ENCODE data around the gene RRP1B. TPM values are rescaled to one million over a fixed set of nuclear protein-coding genes. Genes with fewer than 3 reads are reported as not detected.

RRP1B gene
- total and polyA plus RNA-seq, 2 of the 13 experiments (the other 11 are each of a cell fraction or from before 2014, with no cell fraction given) = 16.3 to 46.2 TPM

- TF ChIP-seq, protein P1, sequence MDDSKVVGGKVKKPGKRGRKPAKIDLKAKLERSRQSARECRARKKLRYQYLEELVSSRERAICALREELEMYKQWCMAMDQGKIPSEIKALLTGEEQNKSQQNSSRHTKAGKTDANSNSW (CRISPR knock-in tag; IDR thresholded peaks at IDR 0.05; ENCODE audit: borderline replicate concordance) = no peak
- TF ChIP-seq SIX4 (CRISPR knock-in tag; IDR thresholded peaks at IDR 0.05) = no peak
- TF ChIP-seq FOXA3 (CRISPR knock-in tag; IDR thresholded peaks at IDR 0.05) = no peak
- TF ChIP-seq MIER3 (CRISPR knock-in tag; IDR thresholded peaks at IDR 0.05; ENCODE audit: borderline replicate concordance) = no peak
- TF ChIP-seq CEBPB (IDR thresholded peaks at IDR 0.05; ENCODE audit: borderline replicate concordance, low read depth, low read length) = no peak
- no peak for TF ChIP-seq ZNF773 (CRISPR knock-in tag; IDR thresholded peaks at IDR 0.05; ENCODE audit: borderline replicate concordance)
- no peak for TF ChIP-seq YEATS4 (CRISPR knock-in tag; IDR thresholded peaks at IDR 0.05; ENCODE audit: borderline replicate concordance)
- no peak for TF ChIP-seq ZNF530 (CRISPR knock-in tag; IDR thresholded peaks at IDR 0.05; ENCODE audit: low read depth)
- TF ChIP-seq ATAD3A (CRISPR knock-in tag; IDR thresholded peaks at IDR 0.05) = no peak
- no peak for TF ChIP-seq XRCC5 (optimal IDR thresholded peaks at IDR 0.05; ENCODE audit: low read length)
- no peak for TF ChIP-seq ZNF775 (CRISPR knock-in tag; IDR thresholded peaks at IDR 0.05; ENCODE audit: borderline replicate concordance)
- TF ChIP-seq, protein P2, sequence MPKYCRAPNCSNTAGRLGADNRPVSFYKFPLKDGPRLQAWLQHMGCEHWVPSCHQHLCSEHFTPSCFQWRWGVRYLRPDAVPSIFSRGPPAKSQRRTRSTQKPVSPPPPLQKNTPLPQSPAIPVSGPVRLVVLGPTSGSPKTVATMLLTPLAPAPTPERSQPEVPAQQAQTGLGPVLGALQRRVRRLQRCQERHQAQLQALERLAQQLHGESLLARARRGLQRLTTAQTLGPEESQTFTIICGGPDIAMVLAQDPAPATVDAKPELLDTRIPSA (CRISPR knock-in tag; IDR thresholded peaks at IDR 0.05; ENCODE audit: borderline replicate concordance) = no peak
Observed at GRCh38 chr21:43623588-43623987, 35.8 kb upstream of the RRP1B start (continued).

GRCh38 chr21:43624339-43624738 is 35.0 kb upstream of the RRP1B start:
- no peak for FAIRE-seq
- Histone ChIP-seq H2AFZ (ENCODE audit: low read length) (no peak overlapping the region), H3K27ac (ENCODE audit: extremely low read length, insufficient read depth, low read length) (no peak overlapping the region), H3K4me1 (ENCODE audit: insufficient read depth, low read length) (no peaks in the 10 kb centered on the region), H3K9me3 (ENCODE audit: low read length) (peaks cover 13% of the 10 kb centered on the region), H3K36me3 (replicated peaks in 1 of 2; ENCODE audit: control insufficient read depth in 1 of 2, insufficient read depth in 2 of 2, low read length in 2 of 2) (no peaks in the 10 kb centered on the region), H3K79me2 (ENCODE audit: insufficient read depth, low read length) (no peaks in the 10 kb centered on the region), H3K4me2 (ENCODE audit: low read depth, low read length) (no peak overlapping the region), H4K20me1 (ENCODE audit: insufficient read depth, low read length) (no peaks in the 10 kb centered on the region), H3K27me3 (ENCODE audit: control insufficient read depth in 1 of 2, insufficient read depth in 2 of 2, low read length in 2 of 2) (no peaks in the 10 kb centered on the region), H3K9ac (ENCODE audit: insufficient read depth, low read depth, low read length) (no peak overlapping the region), H3K4me3 (replicated peaks in 1 of 3; ENCODE audit: insufficient read depth in 1 of 3, low read depth in 2 of 3, low read length in 3 of 3) (no peak overlapping the region)
- no peak; the same call in 2 of the 3 replicates for ATAC-seq
- intact Hi-C loops (cut with micrococcal nuclease; ENCODE audit: unreplicated experiment) = no loop called here
- no peak for DNase-seq (ENCODE audit: low spot score)
- TF ChIP-seq JARID2 (CRISPR knock-in tag; IDR thresholded peaks at IDR 0.05; ENCODE audit: insufficient replicate concordance) = no peak
- TF ChIP-seq GZF1 (CRISPR knock-in tag; IDR thresholded peaks at IDR 0.05) = no peak
- TF ChIP-seq STAG1 (CRISPR knock-in tag; IDR thresholded peaks at IDR 0.05) = peak; percentile 11; the same call in 1 of the 2 replicates
- TF ChIP-seq, protein P3, sequence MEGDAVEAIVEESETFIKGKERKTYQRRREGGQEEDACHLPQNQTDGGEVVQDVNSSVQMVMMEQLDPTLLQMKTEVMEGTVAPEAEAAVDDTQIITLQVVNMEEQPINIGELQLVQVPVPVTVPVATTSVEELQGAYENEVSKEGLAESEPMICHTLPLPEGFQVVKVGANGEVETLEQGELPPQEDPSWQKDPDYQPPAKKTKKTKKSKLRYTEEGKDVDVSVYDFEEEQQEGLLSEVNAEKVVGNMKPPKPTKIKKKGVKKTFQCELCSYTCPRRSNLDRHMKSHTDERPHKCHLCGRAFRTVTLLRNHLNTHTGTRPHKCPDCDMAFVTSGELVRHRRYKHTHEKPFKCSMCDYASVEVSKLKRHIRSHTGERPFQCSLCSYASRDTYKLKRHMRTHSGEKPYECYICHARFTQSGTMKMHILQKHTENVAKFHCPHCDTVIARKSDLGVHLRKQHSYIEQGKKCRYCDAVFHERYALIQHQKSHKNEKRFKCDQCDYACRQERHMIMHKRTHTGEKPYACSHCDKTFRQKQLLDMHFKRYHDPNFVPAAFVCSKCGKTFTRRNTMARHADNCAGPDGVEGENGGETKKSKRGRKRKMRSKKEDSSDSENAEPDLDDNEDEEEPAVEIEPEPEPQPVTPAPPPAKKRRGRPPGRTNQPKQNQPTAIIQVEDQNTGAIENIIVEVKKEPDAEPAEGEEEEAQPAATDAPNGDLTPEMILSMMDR (CRISPR knock-in tag; IDR thresholded peaks at IDR 0.05) = peak; percentile 27
- no peak for TF ChIP-seq ZNF326 (CRISPR knock-in tag; IDR thresholded peaks at IDR 0.05; ENCODE audit: borderline replicate concordance)
- POLR2A ChIA-PET = no interaction called here
- no TSS peak for BruUV-seq (replicated peaks)
- 87% methylated on average over 4 of the region's 4 CpGs for WGBS (ENCODE audit: low lambda C conversion rate)
- in situ Hi-C loops (cut with HindIII; ENCODE audit: extremely low pct_ligation_motif_present, low pct_unique_long_range_greater_than_20kb) = no loop called here
- CTCF ChIA-PET (ENCODE audit: low intra/inter-chr PET ratio, low total read pairs) = no interaction called here
